Kidney glomerular epithelial cell (primary cell): ENCODE data around the gene CHRNA9.
"Not testable (repeated sequence)": the region's sequence is repeated elsewhere in the genome, so short reads cannot be mapped to it uniquely, and the experiment has no call there.

Experiments used
- DNase-seq: peaks from one replicate; lab custom pipeline; 2025; lab: John Stamatoyannopoulos, UW

Gene CHRNA9, protein sequence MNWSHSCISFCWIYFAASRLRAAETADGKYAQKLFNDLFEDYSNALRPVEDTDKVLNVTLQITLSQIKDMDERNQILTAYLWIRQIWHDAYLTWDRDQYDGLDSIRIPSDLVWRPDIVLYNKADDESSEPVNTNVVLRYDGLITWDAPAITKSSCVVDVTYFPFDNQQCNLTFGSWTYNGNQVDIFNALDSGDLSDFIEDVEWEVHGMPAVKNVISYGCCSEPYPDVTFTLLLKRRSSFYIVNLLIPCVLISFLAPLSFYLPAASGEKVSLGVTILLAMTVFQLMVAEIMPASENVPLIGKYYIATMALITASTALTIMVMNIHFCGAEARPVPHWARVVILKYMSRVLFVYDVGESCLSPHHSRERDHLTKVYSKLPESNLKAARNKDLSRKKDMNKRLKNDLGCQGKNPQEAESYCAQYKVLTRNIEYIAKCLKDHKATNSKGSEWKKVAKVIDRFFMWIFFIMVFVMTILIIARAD

DNA sequence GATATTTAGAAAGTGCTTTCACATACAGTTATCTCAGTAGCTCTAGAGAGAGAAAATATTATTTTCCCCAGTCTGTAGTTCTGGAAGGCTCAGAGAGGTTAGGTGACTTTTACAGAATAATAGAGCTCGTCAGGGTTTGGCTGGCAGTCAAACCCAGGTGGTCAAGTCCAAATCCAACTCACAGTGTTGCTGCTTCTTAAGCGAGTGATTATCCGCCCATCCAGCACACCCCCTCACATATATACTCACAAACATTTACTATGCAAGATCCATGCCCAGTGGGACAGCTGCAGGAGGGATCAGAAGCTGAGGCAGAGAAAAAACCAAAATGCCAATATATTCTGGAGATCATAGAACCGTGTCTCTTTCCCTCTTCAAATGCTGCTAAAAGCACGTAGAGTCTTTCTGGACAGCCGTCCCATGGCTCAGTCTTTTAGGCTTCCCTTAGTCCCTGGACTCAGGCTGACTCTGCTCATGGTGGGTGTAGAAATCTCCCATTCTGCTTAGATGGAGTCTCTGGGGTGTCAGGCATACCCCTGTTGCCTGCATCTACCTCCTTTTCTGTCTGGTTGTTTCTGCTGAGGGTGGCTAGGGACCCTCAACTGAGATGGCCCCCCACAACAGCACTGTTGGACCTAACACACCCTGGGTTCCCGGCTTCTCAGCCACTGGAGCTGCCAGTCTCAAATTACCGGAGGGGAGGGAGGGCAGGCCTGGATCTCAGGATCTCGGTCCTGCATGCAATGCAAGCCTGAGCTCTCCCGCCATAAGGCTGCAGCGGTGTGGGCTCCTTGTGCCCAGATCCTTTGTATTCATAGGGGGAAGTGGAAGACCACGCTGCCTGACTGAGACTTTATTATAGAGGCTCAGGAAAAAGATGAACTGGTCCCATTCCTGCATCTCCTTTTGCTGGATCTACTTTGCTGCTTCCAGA, at the start of gene CHRNA9:
Gene CHRNA9 (plus strand): TSS at position 743 of the 934 bp plus-strand sequence. CDS start 135 bp downstream, at position 878.
- DNase-seq = no peak

DNA sequence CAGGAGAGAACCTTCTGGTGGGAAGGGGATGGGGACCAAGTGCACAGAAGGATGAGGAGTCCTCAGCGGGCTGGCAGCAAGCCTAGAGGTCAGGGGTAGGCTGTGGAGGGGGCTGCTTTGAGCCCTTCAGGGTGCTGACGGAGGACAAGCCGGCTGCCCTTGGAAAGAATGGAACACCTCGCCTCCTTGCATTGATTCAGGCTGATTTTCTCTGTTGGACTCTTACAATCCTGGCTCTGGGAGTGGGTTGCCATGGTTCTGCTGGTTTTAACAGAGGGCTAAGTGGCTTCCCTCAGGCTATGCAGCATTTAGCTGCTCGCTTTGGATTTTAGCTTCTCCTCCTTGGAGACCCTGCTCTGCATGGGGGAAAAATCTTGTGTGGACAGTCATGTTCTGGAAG, 49.4 kb upstream of the CHRNA9 start:
- DNase-seq = no peak

DNA sequence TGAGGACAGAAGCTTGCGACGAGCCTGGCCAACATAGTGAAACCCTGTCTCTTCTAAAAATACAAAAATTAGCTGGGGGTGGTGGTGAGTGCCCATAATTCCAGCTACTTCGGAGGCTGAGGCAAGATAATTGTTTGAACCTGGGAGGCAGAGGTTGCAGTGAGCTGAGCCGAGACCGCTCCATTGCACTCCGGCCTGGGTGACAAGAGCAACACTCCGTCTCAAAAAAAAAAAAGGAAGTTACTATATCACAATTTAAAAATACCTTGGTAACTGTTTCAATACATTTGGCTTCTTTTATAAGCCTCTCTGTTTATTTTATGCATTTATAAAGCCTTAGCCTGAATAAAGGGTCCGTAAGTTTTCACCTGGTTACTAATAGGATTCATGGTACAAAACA, 46.6 kb upstream of the CHRNA9 start:
- DNase-seq = no peak

DNA sequence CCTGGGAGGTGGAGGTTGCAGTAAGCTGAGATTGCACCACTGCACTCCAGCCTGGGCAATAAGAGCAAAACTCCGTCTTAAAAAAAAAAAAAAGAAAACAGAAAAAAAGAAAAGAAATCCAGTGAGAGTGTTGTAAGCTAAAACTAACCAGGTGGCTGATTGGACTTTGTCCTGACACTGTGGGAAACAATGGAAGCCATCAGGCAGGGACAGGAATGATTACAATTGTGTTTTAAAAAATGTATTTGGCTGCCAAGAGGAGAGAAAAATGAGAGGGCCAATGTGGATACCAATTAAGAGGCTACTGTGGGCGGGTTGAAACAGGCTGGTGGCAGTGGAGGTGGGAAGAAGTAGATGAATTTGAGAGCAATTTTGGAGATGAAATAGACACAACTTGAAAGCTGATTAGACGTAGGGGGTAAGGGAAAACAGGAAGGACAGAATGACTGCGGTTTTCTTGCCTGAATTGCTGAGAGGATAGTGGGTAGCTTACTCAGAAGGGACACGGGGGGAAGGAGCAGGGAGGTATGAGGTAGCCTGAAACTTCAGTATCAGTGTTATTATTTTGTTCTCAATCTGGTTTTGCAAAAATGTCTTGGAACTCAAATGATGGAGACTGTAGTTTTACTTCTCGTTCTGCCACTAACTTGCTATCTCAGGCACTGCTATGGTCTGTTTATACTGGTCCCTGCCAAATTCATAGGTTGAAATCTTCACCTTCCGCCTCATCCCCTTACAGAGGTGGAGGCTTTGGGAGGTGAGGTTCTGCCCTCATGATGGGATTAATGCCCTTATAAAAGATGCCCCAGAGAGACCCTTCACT, 45.6 kb upstream of the CHRNA9 start:
- no peak for DNase-seq

DNA sequence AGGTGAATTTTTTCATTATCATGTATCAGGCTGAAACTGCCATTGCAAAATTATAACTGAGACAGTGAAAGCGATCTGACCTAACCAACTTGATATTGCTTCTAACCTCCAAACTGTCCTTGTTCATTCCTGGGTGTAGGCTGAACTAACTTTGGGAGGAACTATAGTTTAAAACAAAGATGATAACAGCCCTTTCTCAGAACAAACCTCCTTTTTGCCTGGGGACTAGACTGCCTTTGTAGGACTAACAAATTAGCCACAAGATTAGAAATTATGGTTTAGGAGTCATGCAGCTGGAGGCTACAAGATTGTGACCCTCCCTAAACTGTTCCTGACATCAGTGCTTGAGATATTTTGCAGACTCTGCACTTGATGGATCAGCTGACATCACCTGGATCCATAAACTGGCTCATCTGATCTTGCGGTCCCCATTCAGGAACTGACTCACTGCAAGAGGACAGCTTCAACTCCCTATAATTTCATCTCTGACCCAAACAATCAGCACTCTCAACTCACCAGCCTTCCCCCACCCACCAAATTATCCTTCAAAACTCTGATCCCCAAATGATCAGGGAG, 44.4 kb upstream of the CHRNA9 start:
- DNase-seq = not testable (repeated sequence)

DNA sequence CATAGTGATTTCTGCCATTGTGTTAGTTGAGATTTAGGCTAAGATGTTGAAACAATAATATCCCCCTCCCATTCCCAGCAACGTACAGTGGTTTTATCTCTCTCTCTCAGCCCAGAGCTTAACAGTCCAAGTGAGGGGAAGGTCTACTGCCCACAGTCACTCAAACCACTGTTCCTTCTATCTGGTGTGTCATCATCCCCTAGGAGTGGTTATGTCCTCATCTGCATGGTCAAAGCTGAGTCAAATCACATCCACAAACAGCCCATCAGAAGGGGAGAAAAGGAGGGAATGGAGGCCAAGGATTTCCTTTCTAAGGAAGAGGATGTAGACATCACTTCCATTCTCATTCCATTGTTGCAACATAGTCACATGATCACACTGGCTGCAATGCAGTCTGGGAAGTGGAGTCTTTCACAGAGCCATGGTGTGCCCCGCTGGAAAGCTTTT, 42.8 kb upstream of the CHRNA9 start:
- no peak for DNase-seq

DNA sequence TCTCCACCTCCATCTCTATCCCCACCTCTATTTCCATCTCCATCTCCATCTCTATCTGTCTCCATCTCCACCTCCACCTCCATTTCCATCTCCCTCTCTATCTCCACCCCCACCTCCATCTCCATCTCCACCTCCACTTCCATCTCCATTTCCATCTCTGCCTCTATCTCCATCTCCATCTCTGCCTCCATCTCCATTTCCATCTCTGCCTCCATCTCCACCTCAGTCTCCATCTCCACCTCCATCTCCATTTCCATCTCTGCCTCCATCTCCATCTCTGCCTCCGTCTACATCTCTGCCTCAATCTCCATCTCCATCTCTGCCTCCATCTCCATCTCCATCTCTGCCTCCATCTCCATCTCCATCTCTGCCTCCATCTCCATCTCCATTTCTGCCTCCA, 40.8 kb upstream of the CHRNA9 start:
- no peak for DNase-seq

DNA sequence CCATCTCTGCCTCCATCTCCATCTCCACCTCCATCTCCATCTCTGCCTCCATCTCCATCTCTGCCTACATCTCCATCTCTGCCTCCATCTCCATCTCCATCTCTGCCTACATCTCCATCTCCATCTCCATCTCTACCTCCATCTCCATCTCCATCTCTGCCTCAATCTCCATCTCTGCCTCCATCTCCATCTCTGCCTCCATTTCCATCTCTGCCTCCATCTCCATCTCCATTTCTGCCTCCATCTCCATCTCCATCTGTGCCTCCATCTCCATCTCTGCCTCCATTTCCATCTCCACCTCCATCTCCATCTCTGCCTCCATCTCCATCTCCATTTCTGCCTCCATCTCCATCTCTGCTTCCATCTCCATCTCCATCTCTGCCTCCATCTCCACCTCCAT, 40.1 kb upstream of the CHRNA9 start:
- DNase-seq = not testable (repeated sequence)

DNA sequence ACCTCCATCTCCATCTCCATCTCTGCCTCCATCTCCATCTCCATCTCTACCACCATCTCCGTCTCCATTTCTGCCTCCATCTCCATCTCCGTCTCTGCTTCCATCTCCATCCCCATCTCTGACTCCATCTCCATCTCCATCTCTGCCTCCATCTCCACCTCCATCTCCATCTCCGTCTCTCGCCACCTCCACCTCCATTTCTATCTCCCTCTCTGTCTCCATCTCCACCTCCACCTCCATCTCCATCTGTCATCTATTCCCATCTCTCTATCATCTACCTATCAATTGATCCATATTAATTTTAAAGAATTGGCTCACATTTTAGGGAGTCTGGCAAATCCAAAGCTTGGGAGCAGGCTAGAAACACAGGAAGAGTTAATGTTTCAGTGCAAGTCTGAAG, 39.6 kb upstream of the CHRNA9 start:
- no peak for DNase-seq

DNA sequence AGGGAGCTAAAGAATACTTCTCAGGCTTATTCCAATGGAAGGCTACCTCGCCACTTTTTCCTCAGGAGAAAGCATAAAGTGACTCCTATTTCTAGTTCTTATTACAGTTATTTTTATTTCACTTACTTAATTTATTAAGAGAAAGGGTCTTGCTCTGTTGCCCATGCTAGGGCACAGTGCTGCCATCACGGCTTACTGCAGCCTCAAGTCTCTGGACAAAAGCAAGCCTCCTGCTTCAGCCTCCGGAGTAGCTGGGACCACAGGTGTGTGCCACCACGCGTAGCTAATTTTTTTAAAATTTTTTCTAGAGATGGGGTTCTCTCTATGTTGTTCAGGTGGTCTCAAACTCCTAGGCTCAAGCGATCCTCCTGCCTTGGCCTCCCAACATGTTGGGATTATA, 36.0 kb upstream of the CHRNA9 start:
- DNase-seq = no peak

DNA sequence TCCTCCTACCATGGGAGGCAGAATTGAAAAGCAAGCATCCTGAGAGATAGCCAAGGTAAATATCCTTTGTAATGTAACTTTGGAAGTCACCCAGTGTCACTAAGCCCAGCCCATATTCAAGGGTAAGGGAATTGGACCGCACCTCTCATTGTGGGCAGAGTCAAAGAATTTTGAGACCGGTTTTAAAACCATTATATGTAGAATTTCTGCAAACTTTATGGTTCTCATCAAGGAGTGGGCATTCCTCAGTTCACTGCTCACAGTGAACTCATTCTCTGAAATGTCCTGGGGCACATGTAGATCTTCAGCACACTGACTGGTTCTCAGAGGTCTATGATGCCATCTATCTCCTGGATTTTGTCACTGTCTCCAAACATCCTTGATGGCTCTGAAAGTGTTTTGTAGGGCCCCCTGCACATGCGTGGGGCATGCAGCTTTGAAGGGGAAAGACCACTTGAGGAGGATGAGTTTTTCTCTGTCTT, 35.3 kb upstream of the CHRNA9 start:
- DNase-seq = no peak

DNA sequence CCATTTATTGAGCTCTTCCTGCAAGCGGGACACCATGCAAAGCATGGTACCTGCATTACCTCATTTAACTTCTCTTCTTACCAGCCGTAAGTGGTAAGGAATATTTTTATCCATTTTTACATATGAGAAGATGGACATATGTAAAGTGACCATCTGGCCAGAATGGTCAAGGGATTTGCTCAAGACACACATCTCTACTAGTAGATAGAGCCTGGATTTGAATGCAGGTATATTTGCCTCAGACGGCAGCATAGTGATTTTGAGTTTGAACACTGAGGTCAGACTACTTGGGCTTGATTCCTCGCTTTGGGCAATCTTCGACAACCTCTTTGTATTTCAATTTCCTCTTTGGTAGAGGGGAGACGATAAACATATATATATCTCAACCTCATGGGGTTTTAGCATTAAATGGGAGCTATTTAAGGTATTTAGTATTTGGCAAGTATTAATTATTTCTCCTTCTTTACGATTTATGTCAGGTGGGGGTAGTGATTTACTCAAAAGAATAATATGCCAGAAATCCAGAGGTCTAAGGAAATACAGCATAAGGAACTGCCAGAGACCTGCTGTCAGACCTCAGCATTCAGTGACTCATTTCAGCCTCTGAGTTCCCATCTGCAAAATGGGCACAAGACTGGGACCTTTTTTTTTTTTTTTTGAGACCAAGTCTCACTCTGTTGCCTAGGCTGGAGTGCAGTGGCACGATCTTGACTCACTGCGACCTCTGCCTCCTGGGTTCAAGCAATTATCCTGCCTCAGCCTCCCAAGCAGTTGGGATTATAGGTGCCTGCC, 34.6 kb upstream of the CHRNA9 start:
- no peak for DNase-seq

DNA sequence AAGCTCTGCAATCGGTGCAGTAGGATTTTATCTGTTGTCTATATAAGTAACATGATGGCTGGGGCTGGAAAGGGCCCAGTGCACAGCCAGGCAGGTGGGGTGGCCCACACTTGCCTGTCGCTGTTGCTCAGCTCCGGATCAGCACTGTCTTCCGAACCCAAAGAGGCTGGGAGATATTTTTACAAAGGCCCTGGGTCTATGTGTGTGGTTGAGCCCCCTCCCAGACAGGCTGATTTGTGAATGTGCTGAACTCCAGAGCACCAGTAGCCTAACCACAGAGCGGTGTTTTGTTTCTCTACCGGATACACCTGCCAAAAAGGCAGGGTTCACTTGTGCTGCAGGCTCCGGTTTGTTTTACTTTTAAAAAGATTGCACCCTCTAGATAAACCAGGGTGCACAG, 33.5 kb upstream of the CHRNA9 start:
- DNase-seq = no peak

DNA sequence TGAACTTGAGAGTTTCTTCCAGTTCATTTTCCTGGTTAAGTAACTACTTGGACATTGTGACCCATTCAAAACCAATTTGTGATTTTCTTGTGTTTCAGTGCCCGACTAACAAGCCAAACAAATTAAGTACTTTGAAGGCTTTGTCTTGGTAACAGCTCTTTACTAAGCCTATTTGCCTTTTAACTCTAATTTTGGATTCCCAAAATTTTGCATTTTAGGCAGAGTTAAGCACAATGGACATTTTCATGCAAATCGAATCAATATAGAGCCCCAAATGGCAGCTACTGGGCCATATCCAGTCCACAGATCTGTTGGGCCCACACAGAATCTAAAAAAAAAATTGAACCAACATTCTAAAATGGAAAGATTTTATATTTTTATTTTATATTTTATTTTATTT, 31.4 kb upstream of the CHRNA9 start:
- no peak for DNase-seq

DNA sequence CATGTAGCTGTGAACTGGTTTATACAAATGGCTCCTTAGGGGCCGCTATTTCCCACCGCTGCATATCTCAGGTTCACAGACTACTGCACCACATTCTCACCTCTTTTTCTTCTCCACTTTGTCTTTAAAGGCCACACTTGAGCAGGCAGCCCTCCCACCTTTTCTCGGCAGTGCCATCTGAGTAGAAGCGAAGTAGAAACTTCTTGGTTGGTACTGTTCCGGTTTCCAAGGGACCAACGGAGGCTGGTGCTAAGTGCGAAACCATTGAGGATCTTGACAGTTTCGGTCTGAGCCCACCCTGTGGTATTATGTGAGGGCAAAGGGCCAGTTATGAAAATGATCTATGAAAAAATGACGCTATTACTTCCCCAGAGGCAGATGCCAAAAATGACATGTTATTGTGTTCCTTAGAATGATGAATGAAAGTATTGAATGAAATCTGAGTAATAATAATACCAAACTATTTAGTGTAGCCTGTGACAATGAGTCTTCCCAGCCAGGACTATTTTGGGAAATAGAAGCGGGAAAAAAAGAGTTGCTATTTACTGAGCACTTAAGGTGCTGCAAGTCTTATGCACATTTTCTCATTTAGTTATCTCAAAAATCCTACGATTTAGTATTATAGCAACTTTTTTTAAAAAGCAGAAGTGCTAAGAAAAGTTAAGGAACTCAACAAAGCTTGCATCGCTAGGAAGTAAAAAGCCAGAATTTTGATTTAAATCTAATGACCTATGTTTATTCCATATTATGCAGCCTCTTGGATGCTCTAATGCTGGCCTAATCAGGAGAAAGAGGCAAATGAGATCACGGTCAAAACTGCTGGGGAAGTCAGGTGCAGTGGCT, 29.6 kb upstream of the CHRNA9 start:
- no peak for DNase-seq

DNA sequence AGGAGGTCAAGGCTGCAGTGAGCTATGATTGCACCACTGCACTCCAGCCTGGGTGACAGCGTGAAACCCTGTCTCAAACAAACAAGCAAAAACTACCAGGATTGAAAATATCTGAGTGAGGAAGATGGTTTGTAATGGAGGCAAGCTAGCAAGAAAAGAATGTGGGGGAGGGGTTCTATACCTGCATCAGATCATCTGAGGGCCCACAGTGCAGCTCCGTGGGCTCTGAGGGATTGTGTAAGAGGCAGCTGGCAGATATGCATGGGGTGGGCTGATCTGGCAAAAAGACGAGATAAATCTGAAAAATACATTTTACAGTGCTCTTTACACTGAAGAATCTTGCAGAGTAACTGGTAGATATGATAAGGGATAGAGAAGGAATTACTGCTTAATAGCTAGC, 28.9 kb upstream of the CHRNA9 start:
- DNase-seq = no peak

DNA sequence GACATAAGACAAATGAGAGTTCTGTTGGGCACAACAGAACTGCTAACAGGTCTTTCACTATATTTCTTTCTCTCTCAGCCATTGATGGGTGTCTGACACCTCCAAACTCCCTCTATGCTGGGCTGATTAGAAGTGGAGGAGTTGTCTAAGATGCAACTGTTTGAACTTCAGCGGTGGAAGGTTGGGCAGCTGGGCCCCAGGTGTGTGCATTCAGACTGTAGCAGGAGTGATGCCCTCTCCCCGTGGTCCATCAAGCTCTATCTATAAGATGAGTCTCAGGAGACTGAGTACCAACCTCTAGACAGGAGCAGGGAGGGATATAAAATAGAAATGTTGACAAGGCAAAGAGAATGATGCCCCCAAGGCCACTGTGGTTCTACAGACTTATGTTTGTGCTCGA, 28.2 kb upstream of the CHRNA9 start:
- DNase-seq = no peak

DNA sequence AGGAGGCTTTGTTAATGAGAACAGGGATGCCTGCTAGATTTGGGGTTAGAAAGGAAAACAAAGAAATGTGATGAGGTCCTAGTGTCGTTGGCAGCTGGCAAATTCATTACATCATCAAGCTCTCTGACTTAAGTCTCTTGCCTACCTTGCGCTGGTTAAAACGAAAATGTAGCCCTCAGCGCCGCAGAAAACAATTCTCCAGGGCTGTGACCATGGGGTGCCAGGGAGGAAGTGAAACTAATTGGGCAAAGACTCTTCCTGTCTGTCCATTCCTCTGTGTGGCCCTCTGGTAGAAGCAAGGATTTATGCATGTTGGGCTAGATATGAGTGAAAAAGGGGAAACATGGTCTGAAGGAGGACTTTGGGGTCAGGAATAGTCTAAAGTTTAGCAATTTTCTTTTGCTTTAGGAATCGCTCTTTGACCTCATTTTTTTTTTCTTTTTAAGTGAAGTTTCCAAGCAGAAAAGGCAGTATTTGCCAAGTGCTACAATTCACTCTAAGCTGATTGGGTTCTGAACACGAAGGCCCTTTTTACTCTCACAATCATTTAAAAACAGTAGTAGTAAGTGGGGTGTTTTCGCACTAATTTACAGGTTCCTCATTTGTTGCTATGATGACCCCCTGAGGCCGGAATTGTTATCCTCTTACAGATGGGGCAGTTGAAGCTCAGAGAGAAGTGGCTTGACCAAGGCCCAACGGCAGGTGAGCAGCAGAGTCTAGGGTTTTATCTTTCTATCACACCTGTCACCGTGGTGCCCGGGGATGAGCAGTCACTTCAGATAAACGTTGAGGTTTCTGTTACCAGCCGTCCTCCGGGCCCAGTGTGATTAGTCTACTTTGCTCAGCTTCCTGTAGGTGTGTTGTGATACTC, 27.3 kb upstream of the CHRNA9 start:
- DNase-seq = no peak
